ENCODE results near the gene LBR.

- TF ChIP-seq CTCF (IDR thresholded peaks at IDR 0.05) (peak; percentile 100), EP300 (IDR thresholded peaks at IDR 0.05) (no peak), POLR2AphosphoS5 (IDR thresholded peaks at IDR 0.05) (peak in 2 of 3 donors; percentile 66 to 84), POLR2A (IDR thresholded peaks at IDR 0.05) (no peak)
Observed at GRCh38 chr1:225474986-225475820, 47.4 kb upstream of the LBR start.

Data from suprapubic skin (tissue), 4 donors.